Endothelial cell of umbilical vein (primary cell): ENCODE results near the gene LRRC7. TPM values are rescaled to one million over a fixed set of nuclear protein-coding genes. Genes with fewer than 3 reads are reported as not detected.

ENCODE experiments used
- BruUV-seq: library from RNA; stranded (reverse); fragments of 400-500 nt; replicated peaks from 2 replicates; lab custom pipeline; 2021; lab: Mats Ljungman, UMichigan
- CTCF ChIA-PET: fragments of 300-600, 350-600 bp; sonication (Branson Sonifier 250); formaldehyde crosslinking; loops from one replicate; lab custom pipeline; 2021; ENCODE audit warnings: antibody characterized with exemption, inconsistent platforms; lab: Charles Lee
- POLR2A ChIA-PET: fragments of 300-600, 350-600 bp; sonication (Branson Sonifier 250); formaldehyde crosslinking; loops from one replicate; lab custom pipeline; 2021; ENCODE audit warnings: antibody characterized with exemption, inconsistent platforms; lab: Charles Lee
- DNase-seq: peaks from one replicate; pipeline ENCODE4 v3.0.0-alpha.2; 2011; ENCODE audit warnings: low read depth, low spot score
- FAIRE-seq: peaks from 2 replicates; lab custom pipeline; 2011; peaks lifted over from hg19 to GRCh38; lab: Jason Lieb, UNC
- H2AFZ ChIP-seq: 2 replicates; pipeline ENCODE4 v1.6.0; 2012; ENCODE audit warnings: low read depth, low read length, control low read depth, inconsistent platforms
- H3K27ac ChIP-seq: 2 replicates; pipeline ENCODE4 v1.5.1; 2011; ENCODE audit warnings: low read depth, mild to moderate bottlenecking, control low read depth, low read length, moderate library complexity; ENCODE audit not compliant: insufficient read depth
- H3K27me3 ChIP-seq, 2 experiments: 2 replicates each; pipeline versions ENCODE4 v1.6.0 to v1.6.1; 2011; ENCODE audit warnings: low read length in 2 of 2, mixed read lengths in 1 of 2; ENCODE audit not compliant: control insufficient read depth in 2 of 2, insufficient read depth in 2 of 2
- H3K36me3 ChIP-seq, 2 experiments: 2 replicates in 1 of 2; 3 replicates in 1 of 2; pipeline ENCODE4 v1.5.1; 2011; ENCODE audit warnings: low read length in 2 of 2, mild to moderate bottlenecking in 1 of 2, moderate library complexity in 1 of 2; ENCODE audit not compliant: control insufficient read depth in 2 of 2, insufficient read depth in 2 of 2; ENCODE audit errors: extremely low read depth in 1 of 2
- H3K4me1 ChIP-seq: 3 replicates; pipeline ENCODE4 v1.5.1; 2011; ENCODE audit warnings: mild to moderate bottlenecking, low read length; ENCODE audit not compliant: control insufficient read depth, insufficient read depth; ENCODE audit errors: extremely low read depth
- H3K4me2 ChIP-seq: 2 replicates; pipeline ENCODE4 v1.6.1; 2011; ENCODE audit warnings: low read length, control low read depth, mixed read lengths; ENCODE audit not compliant: insufficient read depth
- H3K4me3 ChIP-seq, 3 experiments: fragments of 200-600 bp in 1 of 3; sonication (generic), shearing (Covaris generic) in 1 of 3; replicated peaks in 1 of 3; 2 replicates each; pipeline ENCODE4 v1.5.1; 2011 to 2016; ENCODE audit warnings: control low read depth in 3 of 3, low read length in 3 of 3, mild to moderate bottlenecking in 2 of 3, inconsistent platforms in 1 of 3, low read depth in 1 of 3, moderate library complexity in 1 of 3; ENCODE audit not compliant: insufficient read depth in 1 of 3
- H3K79me2 ChIP-seq: 2 replicates; pipeline ENCODE4 v1.6.0; 2012; ENCODE audit warnings: low read length, inconsistent platforms; ENCODE audit not compliant: control insufficient read depth, insufficient read depth
- H3K9ac ChIP-seq: replicated peaks from 2 replicates; pipeline ENCODE3; 2011; ENCODE audit warnings: low read length, control low read depth; ENCODE audit not compliant: insufficient read depth; ENCODE audit errors: extremely low read depth
- H3K9me1 ChIP-seq: replicated peaks from 3 replicates; pipeline ENCODE4 v1.6.0; 2011; ENCODE audit warnings: mild to moderate bottlenecking, low read length; ENCODE audit not compliant: control insufficient read depth, insufficient read depth; ENCODE audit errors: extremely low read depth
- H3K9me3 ChIP-seq: replicated peaks from 2 replicates; pipeline ENCODE4 v1.5.1; 2012; ENCODE audit warnings: low read length, inconsistent platforms; ENCODE audit not compliant: control insufficient read depth, insufficient read depth
- H4K20me1 ChIP-seq: replicated peaks from 2 replicates; pipeline ENCODE3; 2011; ENCODE audit warnings: mild to moderate bottlenecking, low read length; ENCODE audit not compliant: control insufficient read depth, insufficient read depth; ENCODE audit errors: extremely low read depth
- CTCF ChIP-seq, 2 donors: IDR thresholded peaks; 1 replicate in 1 of 2; 2 replicates in 1 of 2; pipeline ENCODE4 v1.5.1; 2011; ENCODE audit warnings: low read length in 2 of 2, mild to moderate bottlenecking in 2 of 2, moderate library complexity in 2 of 2, control low read depth in 1 of 2, inconsistent platforms in 1 of 2, low read depth in 1 of 2; ENCODE audit not compliant: insufficient read depth in 1 of 2; ENCODE audit errors: extremely low read depth in 1 of 2
- EZH2 ChIP-seq: IDR thresholded peaks from 2 replicates; pipeline ENCODE4 v1.6.1; 2012; ENCODE audit warnings: borderline replicate concordance, low read depth, mild to moderate bottlenecking, moderate library complexity, low read length, inconsistent platforms; ENCODE audit not compliant: severe bottlenecking
- FOS ChIP-seq: IDR thresholded peaks from 2 replicates; pipeline ENCODE4 v1.6.1; 2011; ENCODE audit warnings: mild to moderate bottlenecking, low read length, moderate library complexity, borderline replicate concordance; ENCODE audit not compliant: insufficient read depth
- GATA2 ChIP-seq: IDR thresholded peaks from 2 replicates; pipeline ENCODE4 v1.7.0; 2011; ENCODE audit warnings: low read depth, mild to moderate bottlenecking, moderate library complexity, mixed read lengths, low read length; ENCODE audit not compliant: insufficient read length, insufficient read depth
- JUN ChIP-seq: IDR thresholded peaks from 2 replicates; pipeline ENCODE4 v1.6.1; 2011; ENCODE audit warnings: borderline replicate concordance, low read depth; ENCODE audit not compliant: insufficient read length, insufficient read depth
- MAX ChIP-seq: IDR thresholded peaks from 2 replicates; pipeline ENCODE4 v1.6.1; 2011; ENCODE audit not compliant: insufficient read depth, insufficient read length
- MYC ChIP-seq: IDR thresholded peaks from one replicate; pipeline ENCODE4 v1.6.1; 2011; ENCODE audit warnings: mild to moderate bottlenecking, low read depth, low read length
- POLR2A ChIP-seq: IDR thresholded peaks from 2 replicates; pipeline ENCODE4 v1.6.1; 2012; ENCODE audit warnings: low read depth, mild to moderate bottlenecking, control low read depth, low read length
- POLR2AphosphoS5 ChIP-seq: IDR thresholded peaks from 2 replicates; pipeline ENCODE4 v1.6.1; 2012; ENCODE audit warnings: low read depth, mild to moderate bottlenecking, control low read depth, low read length, moderate library complexity; ENCODE audit not compliant: insufficient read depth
- dilution Hi-C: fragments of 300-500 bp; cut with MboI; formaldehyde crosslinking; loops from one replicate; pipeline ENCODE4 v1.15.0; 2019; ENCODE audit warnings: low sequenced_read_pairs; ENCODE audit not compliant: extremely low pct_ligation_motif_present
- intact Hi-C: fragments of 100-400 bp; cut with micrococcal nuclease; formaldehyde crosslinking; loops from one replicate; pipeline ENCODE4 v1.10.0; 2022
- polyA plus RNA-seq, 4 experiments: library from polyadenylated mRNA; depleted of rRNA in 3 of 4; stranded (reverse) in 3 of 4; unstranded in 1 of 4; fragments of >200 nt; gene quantifications; 2 replicates each; pipeline versions ENCODE4 v1.2.1 to v1.2.3, GENCODE V29; 2011 to 2012; ENCODE audit warnings: missing spikeins in 1 of 4
- total RNA-seq: library from RNA; stranded (reverse); gene quantifications from 2 replicates; pipeline ENCODE4 v1.2.3, GENCODE V29; 2021

LRRC7 gene
- total and polyA plus RNA-seq, 2 donors (not counting 3 experiments of a cell fraction or from before 2014, with no cell fraction given) = 0.11 to 0.58 TPM

GRCh38 chr1:70115315-70115714, 547.6 kb downstream of the LRRC7 start:
- H3K36me3 ChIP-seq = no peaks in the 10 kb centered on the region
- ChIA-PET CTCF (no interaction called here), POLR2A (no interaction called here)
- no peak overlapping the region for H3K4me2 ChIP-seq
- DNase-seq (no peak), FAIRE-seq (no peak)
- dilution Hi-C loops = no loop called here
- H3K27ac ChIP-seq = no peak overlapping the region
- no peaks in the 10 kb centered on the region for H3K27me3 ChIP-seq
- no peaks in the 10 kb centered on the region for H3K4me1 ChIP-seq
- no peak overlapping the region for H3K9ac ChIP-seq
- no peaks in the 10 kb centered on the region for H3K9me3 ChIP-seq
- intact Hi-C loops = no loop called here
- H2AFZ ChIP-seq = no peak overlapping the region
- BruUV-seq = no TSS peak
- no peaks in the 10 kb centered on the region for H4K20me1 ChIP-seq
- no peaks in the 10 kb centered on the region for H3K79me2 ChIP-seq
- no peak for TF ChIP-seq CTCF (IDR thresholded peaks at IDR 0.05; ENCODE audit: extremely low read depth in 1 of 2, insufficient read depth in 1 of 2, low read depth in 1 of 2, low read length in 2 of 2)
- no peak for TF ChIP-seq FOS
- TF ChIP-seq MAX = no peak
- TF ChIP-seq EZH2 = no peak
- no peak for TF ChIP-seq MYC
- TF ChIP-seq GATA2 = no peak
- no peak for TF ChIP-seq JUN
- TF ChIP-seq POLR2A = no peak
- TF ChIP-seq POLR2AphosphoS5 = no peak
- no peaks in the 10 kb centered on the region for H3K9me1 ChIP-seq
- no peak overlapping the region for H3K4me3 ChIP-seq
